ENCODE results near the gene ZBTB18. TPM values are rescaled to one million over a fixed set of nuclear protein-coding genes. Genes with fewer than 3 reads are reported as not detected.

The ZBTB18 gene
- total and polyA plus RNA-seq, 2 of the 4 experiments (the other 2 are of a cell fraction): 10.0 to 16.0 TPM

DNA sequence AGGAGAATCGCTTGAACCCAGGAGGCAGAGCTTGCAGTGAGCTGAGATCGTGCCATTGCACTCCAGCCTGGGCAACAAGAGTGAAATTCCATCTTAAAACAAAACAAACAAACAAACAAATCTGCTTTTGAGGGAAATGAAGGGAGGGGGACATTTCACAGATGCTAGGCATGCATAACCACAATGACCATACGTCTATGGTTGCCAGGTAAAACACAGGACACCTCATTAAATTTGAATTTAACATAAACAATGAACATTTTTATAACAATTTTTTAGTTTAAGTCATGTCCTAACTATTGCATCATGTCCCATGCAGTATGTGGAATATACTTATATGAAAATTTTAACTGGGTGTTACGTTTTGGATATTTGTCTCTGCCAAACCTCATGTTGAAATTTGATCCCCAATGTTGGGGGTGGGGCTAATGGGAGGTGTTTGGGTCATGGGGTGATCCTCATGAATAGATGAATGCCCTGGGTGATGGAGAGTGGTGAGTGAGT lies 31.0 kb upstream of the ZBTB18 start:
- H3K4me3 ChIP-seq (ENCODE audit: insufficient read depth, low read depth, low read length): no peak overlapping the region
- H3K4me2 ChIP-seq (ENCODE audit: low read depth, low read length): no peak overlapping the region
- no peak overlapping the region for H3K9ac ChIP-seq (ENCODE audit: low read depth, low read length)
- H4K8ac ChIP-seq (ENCODE audit: low read depth in 2 of 2, low read length in 2 of 2): no peak overlapping the region
- H2AK9ac ChIP-seq (replicated peaks; ENCODE audit: low read depth, low read length, poor library complexity): no peak overlapping the region
- no peak overlapping the region for H2AFZ ChIP-seq (replicated peaks; ENCODE audit: low read length, poor library complexity)
- no peak overlapping the region for H3K56ac ChIP-seq (ENCODE audit: extremely low read depth, insufficient read depth, low read length)
- CTCF ChIA-PET: no interaction called here
- POLR2A ChIA-PET (ENCODE audit: unreplicated experiment): no interaction called here
- no peak overlapping the region for H2BK20ac ChIP-seq (ENCODE audit: low read depth, low read length)
- no peak for DNase-seq
- WGBS, 2 experiments (ENCODE audit: extremely low coverage in 2 of 2, insufficient read length in 1 of 2): no CpG with 5 or more reads among the region's 4 CpGs
- H2BK5ac ChIP-seq (ENCODE audit: low read depth, low read length, poor library complexity, severe bottlenecking): no peak overlapping the region
- no peak overlapping the region for H2BK120ac ChIP-seq (ENCODE audit: low read depth, low read length)
- peaks cover 13% of the 10 kb centered on the region for H3K27me3 ChIP-seq (ENCODE audit: control insufficient read depth, insufficient read depth, low read length)
- no peaks in the 10 kb centered on the region for H3K9me3 ChIP-seq (ENCODE audit: control insufficient read depth, insufficient read depth, low read length)
- H3K14ac ChIP-seq (replicated peaks; ENCODE audit: low read depth, low read length): no peak overlapping the region
- H3K27ac ChIP-seq (ENCODE audit: insufficient read depth, low read length): no peak overlapping the region
- ATAC-seq (ENCODE audit: low read depth): no peak
- no peak overlapping the region for H3K18ac ChIP-seq (ENCODE audit: low read depth, low read length)
- H3K23ac ChIP-seq (ENCODE audit: low read depth, low read length): no peak overlapping the region
- in situ Hi-C loops (cut with MboI; ENCODE audit: low sequenced_read_pairs) (no loop called here), dilution Hi-C loops (cut with HindIII; ENCODE audit: low sequenced_read_pairs, unreplicated experiment) (no loop called here), intact Hi-C loops (cut with micrococcal nuclease) (no loop called here)
- no peak overlapping the region for H4K91ac ChIP-seq (ENCODE audit: insufficient read depth, low read depth, low read length)
- BruUV-seq (replicated peaks): no TSS peak
- H3K4me1 ChIP-seq (ENCODE audit: control insufficient read depth, insufficient read depth, low read length): no peaks in the 10 kb centered on the region
- H3K79me1 ChIP-seq (ENCODE audit: low read depth in 1 of 2, low read length in 2 of 2): no peaks in the 10 kb centered on the region
- H3K9me1 ChIP-seq (ENCODE audit: insufficient read depth, low read length): no peaks in the 10 kb centered on the region
- H2AK5ac ChIP-seq (ENCODE audit: low read depth, low read length): no peak overlapping the region
- H2BK15ac ChIP-seq (ENCODE audit: low read depth, low read length): no peak overlapping the region
- H4K20me1 ChIP-seq (ENCODE audit: insufficient read depth, low read length): no peaks in the 10 kb centered on the region
- H4K5ac ChIP-seq (ENCODE audit: low read depth, low read length): no peak overlapping the region
- TF ChIP-seq MAFK (IDR thresholded peaks at IDR 0.05; ENCODE audit: low read depth, low read length) (no peak), MXI1 (IDR thresholded peaks at IDR 0.05; ENCODE audit: borderline replicate concordance, low read depth, low read length) (no peak), MAZ (IDR thresholded peaks at IDR 0.05; ENCODE audit: borderline replicate concordance, low read depth, low read length) (no peak), FOS (IDR thresholded peaks at IDR 0.05; ENCODE audit: low read depth, low read length) (no peak), RAD21 (IDR thresholded peaks at IDR 0.05; ENCODE audit: low read length) (no peak), BHLHE40 (IDR thresholded peaks at IDR 0.05; ENCODE audit: low read depth, low read length) (no peak), RCOR1 (IDR thresholded peaks at IDR 0.05; ENCODE audit: insufficient replicate concordance, low read length) (no peak), NFE2L2 (IDR thresholded peaks at IDR 0.05; ENCODE audit: low read depth, low read length) (no peak), CEBPB (IDR thresholded peaks at IDR 0.05; ENCODE audit: low read depth, low read length) (peak; percentile 80), POLR2A (IDR thresholded peaks at IDR 0.05; ENCODE audit: low read depth, low read length) (no peak), RFX5 (IDR thresholded peaks at IDR 0.05; ENCODE audit: low read depth, low read length) (0 out of 2 replicates have a peak, but pooled peaks have one; percentile 10), SMC3 (IDR thresholded peaks at IDR 0.05; ENCODE audit: low read depth, low read length) (no peak)
- TF ChIP-seq, protein P1, sequence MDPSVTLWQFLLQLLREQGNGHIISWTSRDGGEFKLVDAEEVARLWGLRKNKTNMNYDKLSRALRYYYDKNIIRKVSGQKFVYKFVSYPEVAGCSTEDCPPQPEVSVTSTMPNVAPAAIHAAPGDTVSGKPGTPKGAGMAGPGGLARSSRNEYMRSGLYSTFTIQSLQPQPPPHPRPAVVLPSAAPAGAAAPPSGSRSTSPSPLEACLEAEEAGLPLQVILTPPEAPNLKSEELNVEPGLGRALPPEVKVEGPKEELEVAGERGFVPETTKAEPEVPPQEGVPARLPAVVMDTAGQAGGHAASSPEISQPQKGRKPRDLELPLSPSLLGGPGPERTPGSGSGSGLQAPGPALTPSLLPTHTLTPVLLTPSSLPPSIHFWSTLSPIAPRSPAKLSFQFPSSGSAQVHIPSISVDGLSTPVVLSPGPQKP (IDR thresholded peaks at IDR 0.05; ENCODE audit: borderline replicate concordance, low read depth, low read length): no peak
- TF ChIP-seq, protein P2, sequence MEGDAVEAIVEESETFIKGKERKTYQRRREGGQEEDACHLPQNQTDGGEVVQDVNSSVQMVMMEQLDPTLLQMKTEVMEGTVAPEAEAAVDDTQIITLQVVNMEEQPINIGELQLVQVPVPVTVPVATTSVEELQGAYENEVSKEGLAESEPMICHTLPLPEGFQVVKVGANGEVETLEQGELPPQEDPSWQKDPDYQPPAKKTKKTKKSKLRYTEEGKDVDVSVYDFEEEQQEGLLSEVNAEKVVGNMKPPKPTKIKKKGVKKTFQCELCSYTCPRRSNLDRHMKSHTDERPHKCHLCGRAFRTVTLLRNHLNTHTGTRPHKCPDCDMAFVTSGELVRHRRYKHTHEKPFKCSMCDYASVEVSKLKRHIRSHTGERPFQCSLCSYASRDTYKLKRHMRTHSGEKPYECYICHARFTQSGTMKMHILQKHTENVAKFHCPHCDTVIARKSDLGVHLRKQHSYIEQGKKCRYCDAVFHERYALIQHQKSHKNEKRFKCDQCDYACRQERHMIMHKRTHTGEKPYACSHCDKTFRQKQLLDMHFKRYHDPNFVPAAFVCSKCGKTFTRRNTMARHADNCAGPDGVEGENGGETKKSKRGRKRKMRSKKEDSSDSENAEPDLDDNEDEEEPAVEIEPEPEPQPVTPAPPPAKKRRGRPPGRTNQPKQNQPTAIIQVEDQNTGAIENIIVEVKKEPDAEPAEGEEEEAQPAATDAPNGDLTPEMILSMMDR (conservative IDR thresholded peaks at IDR 0.05; ENCODE audit: low read depth, low read length): no peak
- H3K36me3 ChIP-seq (ENCODE audit: control insufficient read depth, insufficient read depth, low read length): no peaks in the 10 kb centered on the region
- H3K4ac ChIP-seq (ENCODE audit: low read depth, low read length): no peak overlapping the region

Measured in IMR-90 (cell line).